ENCODE results near the gene B9D1.

- TF ChIP-seq YY1 (IDR thresholded peaks at IDR 0.05; ENCODE audit: borderline replicate concordance in 1 of 3, control insufficient read depth in 1 of 3, extremely low read depth in 1 of 3, insufficient read depth in 3 of 3, insufficient read length in 1 of 3, insufficient replicate concordance in 2 of 3, low read depth in 1 of 3, low read length in 2 of 3) (no peak), ERF (CRISPR knock-in tag; IDR thresholded peaks at IDR 0.05) (no peak), TAF1 (IDR thresholded peaks at IDR 0.05; ENCODE audit: control insufficient read depth, extremely low read depth, insufficient read depth, low read length, severe bottlenecking) (no peak), CCAR2 (IDR thresholded peaks at IDR 0.05; ENCODE audit: low read depth, low read length) (no peak), CREB1 (IDR thresholded peaks at IDR 0.05) (no peak), CREB1 (CRISPR knock-in tag; IDR thresholded peaks at IDR 0.05) (no peak), POLR3A (IDR thresholded peaks at IDR 0.05; ENCODE audit: borderline replicate concordance, extremely low read depth, insufficient read depth, insufficient read length) (no peak), SAFB2 (IDR thresholded peaks at IDR 0.05; ENCODE audit: borderline replicate concordance, low read depth, low read length, severe bottlenecking) (no peak), MBD1 (CRISPR knock-in tag; IDR thresholded peaks at IDR 0.05) (no peak), MTA3 (IDR thresholded peaks at IDR 0.05; ENCODE audit: borderline replicate concordance) (no peak), CREB5 (CRISPR knock-in tag; IDR thresholded peaks at IDR 0.05) (no peak)
- TF ChIP-seq, protein P1, sequence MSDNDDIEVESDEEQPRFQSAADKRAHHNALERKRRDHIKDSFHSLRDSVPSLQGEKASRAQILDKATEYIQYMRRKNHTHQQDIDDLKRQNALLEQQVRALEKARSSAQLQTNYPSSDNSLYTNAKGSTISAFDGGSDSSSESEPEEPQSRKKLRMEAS (CRISPR knock-in tag; IDR thresholded peaks at IDR 0.05): no peak
- TF ChIP-seq, protein P2, sequence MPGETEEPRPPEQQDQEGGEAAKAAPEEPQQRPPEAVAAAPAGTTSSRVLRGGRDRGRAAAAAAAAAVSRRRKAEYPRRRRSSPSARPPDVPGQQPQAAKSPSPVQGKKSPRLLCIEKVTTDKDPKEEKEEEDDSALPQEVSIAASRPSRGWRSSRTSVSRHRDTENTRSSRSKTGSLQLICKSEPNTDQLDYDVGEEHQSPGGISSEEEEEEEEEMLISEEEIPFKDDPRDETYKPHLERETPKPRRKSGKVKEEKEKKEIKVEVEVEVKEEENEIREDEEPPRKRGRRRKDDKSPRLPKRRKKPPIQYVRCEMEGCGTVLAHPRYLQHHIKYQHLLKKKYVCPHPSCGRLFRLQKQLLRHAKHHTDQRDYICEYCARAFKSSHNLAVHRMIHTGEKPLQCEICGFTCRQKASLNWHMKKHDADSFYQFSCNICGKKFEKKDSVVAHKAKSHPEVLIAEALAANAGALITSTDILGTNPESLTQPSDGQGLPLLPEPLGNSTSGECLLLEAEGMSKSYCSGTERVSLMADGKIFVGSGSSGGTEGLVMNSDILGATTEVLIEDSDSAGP (CRISPR knock-in tag; IDR thresholded peaks at IDR 0.05): no peak
- TF ChIP-seq, protein P3, sequence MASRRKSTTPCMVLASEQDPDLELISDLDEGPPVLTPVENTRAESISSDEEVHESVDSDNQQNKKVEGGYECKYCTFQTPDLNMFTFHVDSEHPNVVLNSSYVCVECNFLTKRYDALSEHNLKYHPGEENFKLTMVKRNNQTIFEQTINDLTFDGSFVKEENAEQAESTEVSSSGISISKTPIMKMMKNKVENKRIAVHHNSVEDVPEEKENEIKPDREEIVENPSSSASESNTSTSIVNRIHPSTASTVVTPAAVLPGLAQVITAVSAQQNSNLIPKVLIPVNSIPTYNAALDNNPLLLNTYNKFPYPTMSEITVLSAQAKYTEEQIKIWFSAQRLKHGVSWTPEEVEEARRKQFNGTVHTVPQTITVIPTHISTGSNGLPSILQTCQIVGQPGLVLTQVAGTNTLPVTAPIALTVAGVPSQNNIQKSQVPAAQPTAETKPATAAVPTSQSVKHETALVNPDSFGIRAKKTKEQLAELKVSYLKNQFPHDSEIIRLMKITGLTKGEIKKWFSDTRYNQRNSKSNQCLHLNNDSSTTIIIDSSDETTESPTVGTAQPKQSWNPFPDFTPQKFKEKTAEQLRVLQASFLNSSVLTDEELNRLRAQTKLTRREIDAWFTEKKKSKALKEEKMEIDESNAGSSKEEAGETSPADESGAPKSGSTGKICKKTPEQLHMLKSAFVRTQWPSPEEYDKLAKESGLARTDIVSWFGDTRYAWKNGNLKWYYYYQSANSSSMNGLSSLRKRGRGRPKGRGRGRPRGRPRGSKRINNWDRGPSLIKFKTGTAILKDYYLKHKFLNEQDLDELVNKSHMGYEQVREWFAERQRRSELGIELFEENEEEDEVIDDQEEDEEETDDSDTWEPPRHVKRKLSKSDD (conservative IDR thresholded peaks at IDR 0.05; ENCODE audit: low read length): no peak
These were observed 3.4 kb downstream of the B9D1 start for GRCh38 chr17:19359151-19359550.

Data from K562 (cell line).